GM21381 (cell line): ENCODE results near the gene ALDH3B1.

Experiments used
- ATAC-seq: cut with Tn5 transposase; IDR thresholded peaks from one replicate; pipeline ENCODE4 v1.9.1; 2021; ENCODE audit warnings: mild to moderate bottlenecking, moderate library complexity; ENCODE audit not compliant: unreplicated experiment

ALDH3B1 gene

GRCh38 chr11:67996622-67997474, 13.3 kb upstream of the ALDH3B1 start:
- ATAC-seq: no peak

- no peak for ATAC-seq
These were observed 12.6 kb upstream of the ALDH3B1 start for GRCh38 chr11:67997475-67997921.

- ATAC-seq: no peak
These were observed 11.7 kb upstream of the ALDH3B1 start for GRCh38 chr11:67998150-67999045.

- no peak for ATAC-seq
These were observed 10.9 kb upstream of the ALDH3B1 start for GRCh38 chr11:67999201-67999629.

GRCh38 chr11:67999704-68000103, 10.4 kb upstream of the ALDH3B1 start:
- no peak for ATAC-seq

GRCh38 chr11:68002575-68002937, 7.6 kb upstream of the ALDH3B1 start:
- ATAC-seq: peak; percentile 13

- ATAC-seq: peak; percentile 30
These were observed 6.9 kb upstream of the ALDH3B1 start for GRCh38 chr11:68002938-68003845.

- peak; percentile 58 for ATAC-seq
These were observed 6.1 kb upstream of the ALDH3B1 start, which contains the start of gene UNC93B1 for GRCh38 chr11:68003846-68004550. Gene UNC93B1, minus strand, starts transcription at chr11:68004097. Its CDS starts 54 bp downstream, at chr11:68004043.

- ATAC-seq: no peak
These were observed 5.4 kb upstream of the ALDH3B1 start for GRCh38 chr11:68004551-68005335.

- no peak for ATAC-seq
These were observed 3.4 kb upstream of the ALDH3B1 start for GRCh38 chr11:68006606-68007166.

GRCh38 chr11:68007498-68008380, 2.4 kb upstream of the ALDH3B1 start:
- ATAC-seq: no peak

- no peak for ATAC-seq
These were observed 1.5 kb upstream of the ALDH3B1 start for GRCh38 chr11:68008381-68009337.

GRCh38 chr11:68009391-68010089, 587 bp upstream of the ALDH3B1 start:
- ATAC-seq: no peak

- no peak for ATAC-seq
These were observed 1.2 kb downstream of the ALDH3B1 start for GRCh38 chr11:68011051-68011943.
